Measurements from ENCODE around the gene NDUFB10.

The NDUFB10 gene

DNA sequence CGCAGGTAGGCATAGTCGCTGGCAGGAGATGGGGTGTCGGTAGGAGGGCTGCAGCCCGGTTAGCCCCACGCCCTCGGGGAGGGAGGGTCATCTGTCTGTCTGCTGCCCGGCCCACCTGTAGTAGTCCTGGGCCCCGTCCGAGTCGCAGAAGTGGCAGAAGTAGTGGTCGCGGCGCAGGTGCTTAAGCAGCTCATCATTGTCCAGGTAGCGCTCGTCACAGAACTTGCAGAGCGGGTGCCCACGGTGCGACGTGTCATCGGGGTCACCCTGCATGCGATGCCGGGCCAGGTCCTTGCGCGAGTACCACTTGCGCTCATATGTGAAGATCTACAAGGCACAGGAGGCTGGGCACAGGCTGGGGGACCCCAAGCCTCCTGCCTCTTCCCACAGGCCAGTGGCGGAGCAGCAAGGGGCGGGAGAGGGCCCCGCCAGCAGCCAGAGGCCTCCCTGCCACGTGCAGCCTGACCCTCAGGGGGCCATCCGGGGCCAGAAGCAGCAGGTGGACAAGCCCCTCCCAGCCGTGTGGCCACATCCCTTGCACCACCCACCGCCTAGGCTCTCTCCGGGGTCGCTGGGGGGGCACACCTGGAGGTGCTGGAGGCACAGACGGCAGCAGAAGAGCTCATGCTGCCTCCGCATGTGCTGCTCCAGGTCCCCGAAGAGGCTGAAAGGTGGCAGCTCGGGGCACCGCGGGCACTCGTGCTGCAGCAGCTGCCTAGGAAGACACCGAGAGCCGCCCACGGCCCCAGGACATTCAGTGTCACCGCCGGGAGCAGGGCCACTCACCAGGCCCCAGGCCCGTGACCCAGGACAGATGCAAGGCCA is 43.3 kb downstream of the NDUFB10 start:
- Mint-ChIP-seq H3K27me3 (no peaks in the 10 kb centered on the region), H3K4me3 (no peak overlapping the region), H3K36me3 (ENCODE audit: insufficient read depth) (peaks cover 16% of the 10 kb centered on the region), H3K27ac (ENCODE audit: low read depth) (no peak overlapping the region), H3K9me3 (no peaks in the 10 kb centered on the region), H3K4me1 (peaks cover 29% of the 10 kb centered on the region)
- DNase-seq (ENCODE audit: low spot score in 2 of 2): no peak
- ATAC-seq (replicated peaks; ENCODE audit: extremely low read depth, poor library complexity, severe bottlenecking): no peak

- no peak overlapping the region for H3K27ac Mint-ChIP-seq (ENCODE audit: low read depth)
- H3K27me3 Mint-ChIP-seq: no peaks in the 10 kb centered on the region
- peaks cover 36% of the 10 kb centered on the region for H3K4me1 Mint-ChIP-seq
- DNase-seq (ENCODE audit: low spot score in 2 of 2) (no peak), ATAC-seq (replicated peaks; ENCODE audit: extremely low read depth, poor library complexity, severe bottlenecking) (no peak)
- H3K4me3 Mint-ChIP-seq: no peak overlapping the region
- no peaks in the 10 kb centered on the region for H3K9me3 Mint-ChIP-seq
- peaks cover 17% of the 10 kb centered on the region for H3K36me3 Mint-ChIP-seq (ENCODE audit: insufficient read depth)
Measured at GRCh38 chr16:2003231-2003826, 44.0 kb downstream of the NDUFB10 start.

GRCh38 chr16:2003827-2004641 is 44.7 kb downstream of the NDUFB10 start:
- Mint-ChIP-seq H3K4me3 (no peak overlapping the region), H3K4me1 (peaks cover 42% of the 10 kb centered on the region), H3K36me3 (ENCODE audit: insufficient read depth) (peaks cover 18% of the 10 kb centered on the region), H3K9me3 (no peaks in the 10 kb centered on the region), H3K27me3 (no peaks in the 10 kb centered on the region), H3K27ac (ENCODE audit: low read depth) (no peak overlapping the region)
- DNase-seq (ENCODE audit: low spot score in 2 of 2): peak; percentile 73 to 77
- peak; percentile 75 for ATAC-seq (replicated peaks; ENCODE audit: extremely low read depth, poor library complexity, severe bottlenecking)

DNA sequence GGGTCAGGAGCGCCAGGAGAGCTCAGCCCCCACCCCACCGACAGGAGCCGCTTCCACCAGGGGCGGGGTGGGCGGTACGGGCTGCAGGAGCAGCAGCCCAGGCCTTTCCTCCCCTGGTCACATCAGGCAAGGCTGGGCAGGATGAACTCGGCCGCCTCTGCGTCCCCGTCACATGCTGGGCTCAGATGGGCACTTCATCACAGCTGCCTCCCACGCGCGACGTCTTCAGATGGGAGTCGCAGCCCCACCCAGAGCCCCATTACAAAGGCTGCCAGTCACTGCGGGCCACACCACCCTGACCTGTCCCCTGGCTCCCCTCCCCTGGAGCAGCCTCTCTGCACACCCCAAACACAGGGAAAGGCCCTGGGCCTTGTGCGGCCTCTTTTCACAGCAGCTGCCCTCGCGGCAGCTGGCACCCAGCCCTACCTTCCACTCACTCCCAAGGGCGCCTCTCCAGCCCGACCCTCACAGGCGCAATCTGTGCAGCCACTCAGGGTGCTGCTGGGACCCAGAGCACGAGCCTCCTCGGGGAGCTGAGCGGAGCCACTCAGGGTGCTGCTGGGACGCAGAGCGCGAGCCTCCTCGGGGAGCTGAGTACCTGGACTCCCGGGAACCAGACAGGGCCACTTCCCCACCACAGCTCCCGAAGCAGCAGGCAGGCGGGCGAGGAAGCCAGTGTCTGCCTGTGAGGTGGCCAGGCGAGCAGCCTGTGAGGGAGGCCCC is 45.6 kb downstream of the NDUFB10 start:
- DNase-seq (ENCODE audit: low spot score in 2 of 2) (no peak), ATAC-seq (replicated peaks; ENCODE audit: extremely low read depth, poor library complexity, severe bottlenecking) (no peak)
- H3K27me3 Mint-ChIP-seq: no peaks in the 10 kb centered on the region
- no peak overlapping the region for H3K27ac Mint-ChIP-seq (ENCODE audit: low read depth)
- no peaks in the 10 kb centered on the region for H3K9me3 Mint-ChIP-seq
- H3K4me1 Mint-ChIP-seq: peaks cover 43% of the 10 kb centered on the region
- H3K36me3 Mint-ChIP-seq (ENCODE audit: insufficient read depth): peaks cover 16% of the 10 kb centered on the region
- H3K4me3 Mint-ChIP-seq: peak overlapping the region; percentile 23

GRCh38 chr16:2005646-2006045 is 46.3 kb downstream of the NDUFB10 start:
- Mint-ChIP-seq H3K27ac (ENCODE audit: low read depth) (peak overlapping the region; percentile 58), H3K4me3 (peak overlapping the region; percentile 4), H3K9me3 (no peaks in the 10 kb centered on the region), H3K27me3 (no peaks in the 10 kb centered on the region), H3K4me1 (peaks cover 48% of the 10 kb centered on the region), H3K36me3 (ENCODE audit: insufficient read depth) (peaks cover 18% of the 10 kb centered on the region)
- DNase-seq (ENCODE audit: low spot score in 2 of 2): no peak
- no peak for ATAC-seq (replicated peaks; ENCODE audit: extremely low read depth, poor library complexity, severe bottlenecking)

DNA sequence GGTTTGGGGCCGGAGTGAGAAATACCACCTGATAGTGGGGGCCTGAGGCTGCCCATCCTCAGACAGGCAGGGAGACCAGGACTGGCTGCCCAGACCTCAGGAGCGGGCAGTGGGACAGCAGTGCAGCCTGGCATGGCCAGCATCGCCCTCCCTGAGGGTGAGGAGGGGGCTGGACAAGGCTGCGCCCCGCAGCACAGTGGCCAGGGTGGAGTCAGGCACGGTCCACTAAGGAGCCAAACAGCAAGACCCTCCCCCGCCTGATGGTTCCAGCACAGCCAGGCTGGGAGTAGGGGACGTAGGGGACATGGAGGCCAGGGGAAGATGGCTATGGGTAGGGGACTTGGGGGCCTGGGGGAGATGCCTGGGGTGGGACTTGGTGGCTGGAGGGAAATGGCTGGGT is 47.0 kb downstream of the NDUFB10 start:
- DNase-seq (ENCODE audit: low spot score in 2 of 2) (no peak), ATAC-seq (replicated peaks; ENCODE audit: extremely low read depth, poor library complexity, severe bottlenecking) (no peak)
- H3K27me3 Mint-ChIP-seq: no peaks in the 10 kb centered on the region
- H3K27ac Mint-ChIP-seq (ENCODE audit: low read depth): peak overlapping the region; percentile 58
- H3K9me3 Mint-ChIP-seq: no peaks in the 10 kb centered on the region
- H3K36me3 Mint-ChIP-seq (ENCODE audit: insufficient read depth): peaks cover 14% of the 10 kb centered on the region
- H3K4me1 Mint-ChIP-seq: peaks cover 48% of the 10 kb centered on the region
- peak overlapping the region; percentile 83 for H3K4me3 Mint-ChIP-seq

DNA sequence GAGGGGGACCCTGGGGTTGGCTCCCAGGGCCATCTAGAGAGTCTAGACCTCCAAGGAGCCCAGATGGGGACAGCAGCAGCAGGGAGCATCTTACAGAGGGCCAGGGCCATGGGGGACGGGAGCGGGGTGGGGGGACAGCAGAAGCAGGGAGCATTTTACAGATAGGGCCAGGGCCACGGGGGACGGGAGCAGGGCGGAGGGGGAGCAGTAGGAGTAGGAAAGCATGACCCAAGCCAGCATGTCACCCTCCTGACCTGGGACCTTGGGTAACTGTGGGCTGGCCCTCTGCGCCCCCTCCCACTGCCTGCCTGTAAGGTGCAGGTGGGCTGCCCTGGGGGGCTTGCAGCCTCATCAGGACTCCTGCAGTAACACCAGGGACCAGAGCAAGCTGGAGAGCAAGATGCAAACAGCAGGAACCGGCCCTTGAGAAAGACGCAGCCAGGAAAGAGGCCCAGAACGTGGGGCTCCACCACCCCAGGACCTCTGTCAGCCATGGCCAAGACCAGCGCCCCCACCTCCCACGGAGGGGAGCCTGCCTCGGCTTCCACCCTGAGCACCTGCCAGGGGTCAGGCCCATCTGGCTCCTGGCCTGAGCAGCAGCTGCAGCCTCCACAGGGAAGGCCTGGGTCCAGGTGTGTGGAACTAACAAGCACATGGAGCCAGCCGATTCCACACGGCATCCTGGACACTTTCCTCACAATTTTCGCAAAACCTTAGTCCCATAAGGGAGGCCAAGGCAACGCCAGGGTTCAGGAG is 47.9 kb downstream of the NDUFB10 start:
- peaks cover 48% of the 10 kb centered on the region for H3K4me1 Mint-ChIP-seq
- H3K36me3 Mint-ChIP-seq (ENCODE audit: insufficient read depth): peaks cover 10% of the 10 kb centered on the region
- ATAC-seq (replicated peaks; ENCODE audit: extremely low read depth, poor library complexity, severe bottlenecking) (no peak), DNase-seq (ENCODE audit: low spot score in 2 of 2) (no peak)
- H3K4me3 Mint-ChIP-seq: peak overlapping the region; percentile 83
- H3K27me3 Mint-ChIP-seq: no peaks in the 10 kb centered on the region
- peak overlapping the region; percentile 81 for H3K27ac Mint-ChIP-seq (ENCODE audit: low read depth)
- H3K9me3 Mint-ChIP-seq: no peaks in the 10 kb centered on the region

- Mint-ChIP-seq H3K4me1 (peaks cover 48% of the 10 kb centered on the region), H3K9me3 (no peaks in the 10 kb centered on the region)
- DNase-seq (ENCODE audit: low spot score in 2 of 2): no peak
Measured at GRCh38 chr16:2008009-2008526, 48.7 kb downstream of the NDUFB10 start.

GRCh38 chr16:2008631-2009163 is 49.4 kb downstream of the NDUFB10 start:
- Mint-ChIP-seq H3K4me3 (peak overlapping the region; percentile 83), H3K4me1 (peaks cover 48% of the 10 kb centered on the region), H3K27ac (ENCODE audit: low read depth) (peak overlapping the region; percentile 81), H3K36me3 (ENCODE audit: insufficient read depth) (peaks cover 8% of the 10 kb centered on the region), H3K9me3 (no peaks in the 10 kb centered on the region), H3K27me3 (no peaks in the 10 kb centered on the region)
- DNase-seq (ENCODE audit: low spot score in 2 of 2) (no peak), ATAC-seq (replicated peaks; ENCODE audit: extremely low read depth, poor library complexity, severe bottlenecking) (no peak)

More at GRCh38 chr16:2008009-2008526, 48.7 kb downstream of the NDUFB10 start:
- Mint-ChIP-seq H3K4me3 (peak overlapping the region; percentile 83), H3K27ac (ENCODE audit: low read depth) (peak overlapping the region; percentile 81), H3K27me3 (no peaks in the 10 kb centered on the region), H3K36me3 (ENCODE audit: insufficient read depth) (peaks cover 8% of the 10 kb centered on the region)
- ATAC-seq (replicated peaks; ENCODE audit: extremely low read depth, poor library complexity, severe bottlenecking): no peak

DNA sequence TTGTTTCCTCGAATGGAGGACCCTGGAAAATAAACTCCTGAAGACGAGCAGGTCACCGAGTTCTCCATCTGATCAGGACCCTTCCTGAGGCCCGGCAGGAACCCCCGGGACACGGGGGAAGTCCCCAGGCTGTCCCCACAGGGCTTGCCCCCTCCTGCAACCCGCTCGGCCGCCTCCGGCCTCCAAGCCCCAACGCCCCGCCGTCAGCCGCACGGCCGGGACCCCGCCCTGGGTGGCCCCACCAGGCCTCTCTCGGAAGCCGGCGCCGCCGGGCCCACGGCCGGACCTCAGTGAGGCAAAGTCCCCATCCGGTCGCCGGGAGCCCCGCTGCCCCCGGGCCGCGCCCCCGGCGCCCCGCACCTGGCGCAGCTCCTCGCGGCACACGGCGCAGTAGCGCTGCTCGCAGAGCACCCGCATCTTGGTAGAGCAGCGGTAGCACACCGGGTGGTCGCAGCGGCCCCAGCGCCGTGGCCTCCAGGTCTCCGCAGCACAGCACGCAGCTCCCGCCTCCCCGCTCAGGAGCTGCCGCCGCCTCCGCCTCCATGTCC is 49.9 kb downstream of the NDUFB10 start:
- Mint-ChIP-seq H3K36me3 (ENCODE audit: insufficient read depth) (peaks cover 7% of the 10 kb centered on the region), H3K4me3 (peak overlapping the region; percentile 83), H3K27ac (ENCODE audit: low read depth) (peak overlapping the region; percentile 81), H3K27me3 (no peaks in the 10 kb centered on the region), H3K4me1 (peaks cover 48% of the 10 kb centered on the region), H3K9me3 (no peaks in the 10 kb centered on the region)
- DNase-seq (ENCODE audit: low spot score in 2 of 2) (no peak), ATAC-seq (replicated peaks; ENCODE audit: extremely low read depth, poor library complexity, severe bottlenecking) (peak; percentile 55)
